Natural killer cell (primary cell): ENCODE measurements around the gene MIS12. TPM values are rescaled to one million over a fixed set of nuclear protein-coding genes. Genes with fewer than 3 reads are reported as not detected.

Experiments used
- ATAC-seq, 3 donors: fragments of 150-1000 bp in 2 of 3; fragments of 200-7000 bp in 1 of 3; cut with Tn5 transposase; 1 replicate in 1 of 3; 2 replicates in 2 of 3; pipeline ENCODE4 v1.10.0; 2021; ENCODE audit warnings: mild to moderate bottlenecking in 2 of 3, moderate library complexity in 2 of 3
- DNase-seq, 2 donors: peaks; one replicate each; pipeline versions ENCODE4 v3.0.0 to v3.0.0-alpha.2; 2013 to 2021; ENCODE audit warnings: mixed read lengths in 1 of 2
- H3K27ac ChIP-seq: one replicate; pipeline ENCODE4 v1.5.1; 2013; ENCODE audit warnings: mild to moderate bottlenecking, low read length
- H3K27me3 ChIP-seq: one replicate; pipeline ENCODE4 v1.6.1; 2013; ENCODE audit warnings: low read length; ENCODE audit not compliant: control insufficient read depth, insufficient read depth
- H3K36me3 ChIP-seq: one replicate; pipeline ENCODE4 v1.6.1; 2013; ENCODE audit warnings: low read length; ENCODE audit not compliant: control insufficient read depth, insufficient read depth
- H3K4me1 ChIP-seq: one replicate; pipeline ENCODE4 v1.6.1; 2013; ENCODE audit warnings: low read length; ENCODE audit not compliant: control insufficient read depth, insufficient read depth
- H3K4me3 ChIP-seq: one replicate; pipeline ENCODE4 v1.5.1; 2013; ENCODE audit warnings: low read length
- H3K9me3 ChIP-seq: one replicate; pipeline ENCODE4 v1.6.1; 2013; ENCODE audit warnings: low read length; ENCODE audit not compliant: control insufficient read depth, insufficient read depth
- H3K27ac Mint-ChIP-seq, 2 donors: one replicate each; pipeline ENCODE4 v1.8.0; 2022; ENCODE audit warnings: mild to moderate bottlenecking in 2 of 2, mixed read lengths in 2 of 2, moderate library complexity in 1 of 2
- H3K27me3 Mint-ChIP-seq, 2 donors: one replicate each; pipeline ENCODE4 v1.8.0; 2022; ENCODE audit warnings: low read depth in 2 of 2, mixed read lengths in 2 of 2
- H3K36me3 Mint-ChIP-seq: one replicate; pipeline ENCODE4 v1.8.0; 2022; ENCODE audit warnings: mixed read lengths
- H3K4me1 Mint-ChIP-seq, 2 donors: one replicate each; pipeline ENCODE4 v1.8.0; 2022; ENCODE audit warnings: mixed read lengths in 2 of 2
- H3K4me3 Mint-ChIP-seq: one replicate; pipeline ENCODE4 v1.8.0; 2022; ENCODE audit warnings: mild to moderate bottlenecking, moderate library complexity, mixed read lengths
- H3K9me3 Mint-ChIP-seq, 2 donors: one replicate each; pipeline ENCODE4 v1.8.0; 2022; ENCODE audit warnings: mixed read lengths in 2 of 2
- CTCF ChIP-seq: fragments of 200-600 bp; IDR thresholded peaks from one replicate; pipeline ENCODE4 v1.8.0; 2022; ENCODE audit warnings: antibody characterized with exemption
- WGBS: methylation state at CpG from one replicate; pipeline ENCODE4 v1.1.7; 2013; ENCODE audit warnings: missing lambda C conversion rate; ENCODE audit not compliant: insufficient coverage; 5-methylcytosine and 5-hydroxymethylcytosine counted together
- intact Hi-C: fragments of 100-400 bp; cut with micrococcal nuclease; formaldehyde crosslinking; loops from one replicate; pipeline ENCODE4 v1.14.2; 2022
- total RNA-seq, 4 donors: library from RNA; stranded (reverse); fragments of 120-200 nt in 1 of 4; gene quantifications; one replicate each; pipeline versions ENCODE4 v1.2.3 to v1.2.4, GENCODE V29; 2013 to 2022

The MIS12 gene
- total RNA-seq, 3 donors from 2014 or later (not counting 1 experiment from before 2014, with no cell fraction given) = 26.8 to 35.3 (median 29.3) TPM

GRCh38 chr17:5464717-5465507 is 21.5 kb upstream of the MIS12 start:
- Mint-ChIP-seq H3K27me3 (no peaks in the 10 kb centered on the region), H3K9me3 (no peaks in the 10 kb centered on the region), H3K4me3 (no peak overlapping the region), H3K4me1 (peaks cover 30 to 38% of the 10 kb centered on the region in 2 donors), H3K36me3 (no peaks in the 10 kb centered on the region), H3K27ac (peak overlapping the region in 1 of 2 donors; percentile 2)
- H3K9me3 ChIP-seq = no peaks in the 10 kb centered on the region
- no peak for ATAC-seq
- intact Hi-C loops = no loop called here
- peaks cover 3% of the 10 kb centered on the region for H3K36me3 ChIP-seq
- 93% methylated on average over 9 of the region's 10 CpGs for WGBS
- no peak for TF ChIP-seq CTCF
- H3K27ac ChIP-seq = no peak overlapping the region
- H3K4me3 ChIP-seq = no peak overlapping the region
- no peak for DNase-seq
- H3K4me1 ChIP-seq = peaks cover 22% of the 10 kb centered on the region
- H3K27me3 ChIP-seq = no peaks in the 10 kb centered on the region

GRCh38 chr17:5466295-5466694 is 20.1 kb upstream of the MIS12 start:
- no peaks in the 10 kb centered on the region for H3K27me3 Mint-ChIP-seq
- Histone ChIP-seq H3K27me3 (no peaks in the 10 kb centered on the region), H3K4me3 (no peak overlapping the region), H3K4me1 (peaks cover 22% of the 10 kb centered on the region), H3K27ac (no peak overlapping the region), H3K36me3 (no peaks in the 10 kb centered on the region), H3K9me3 (no peaks in the 10 kb centered on the region)
- 93% methylated on average over 3 of the region's 4 CpGs for WGBS
- H3K4me1 Mint-ChIP-seq = peaks cover 30 to 38% of the 10 kb centered on the region in 2 donors
- ATAC-seq = no peak
- H3K4me3 Mint-ChIP-seq = no peak overlapping the region
- no peak for TF ChIP-seq CTCF
- H3K36me3 Mint-ChIP-seq = no peaks in the 10 kb centered on the region
- intact Hi-C loops = no loop called here
- DNase-seq = no peak
- no peaks in the 10 kb centered on the region for H3K9me3 Mint-ChIP-seq
- peak overlapping the region in 1 of 2 donors; percentile 33 for H3K27ac Mint-ChIP-seq

GRCh38 chr17:5467416-5467815 is 18.9 kb upstream of the MIS12 start:
- H3K9me3 Mint-ChIP-seq = no peaks in the 10 kb centered on the region
- Histone ChIP-seq H3K27me3 (no peaks in the 10 kb centered on the region), H3K27ac (no peak overlapping the region), H3K4me3 (no peak overlapping the region), H3K4me1 (peaks cover 22% of the 10 kb centered on the region), H3K9me3 (no peaks in the 10 kb centered on the region), H3K36me3 (no peaks in the 10 kb centered on the region)
- DNase-seq (no peak), ATAC-seq (no peak)
- no peaks in the 10 kb centered on the region for H3K27me3 Mint-ChIP-seq
- H3K4me3 Mint-ChIP-seq = peak overlapping the region; percentile 51
- no peaks in the 10 kb centered on the region for H3K36me3 Mint-ChIP-seq
- peak overlapping the region in 1 of 2 donors; percentile 29 for H3K27ac Mint-ChIP-seq
- TF ChIP-seq CTCF = no peak
- peaks cover 30 to 38% of the 10 kb centered on the region in 2 donors for H3K4me1 Mint-ChIP-seq
- intact Hi-C loops = no loop called here
- 17% methylated on average over 8 of the region's 8 CpGs for WGBS
